ENCODE results near the gene CELA2A. TPM values are rescaled to one million over a fixed set of nuclear protein-coding genes. Genes with fewer than 3 reads are reported as not detected.
A peak's percentile ranks its signal among the peaks of the same experiment; 100 is the strongest.
"Not testable (repeated sequence)": the region's sequence is repeated elsewhere in the genome, so short reads cannot be mapped to it uniquely, and the experiment has no call there.

Gene CELA2A
- total and polyA plus RNA-seq, 9 of the 15 experiments (the other 6 are each of a cell fraction or from before 2014, with no cell fraction given), result 0.62 TPM; not detected in 8

DNA sequence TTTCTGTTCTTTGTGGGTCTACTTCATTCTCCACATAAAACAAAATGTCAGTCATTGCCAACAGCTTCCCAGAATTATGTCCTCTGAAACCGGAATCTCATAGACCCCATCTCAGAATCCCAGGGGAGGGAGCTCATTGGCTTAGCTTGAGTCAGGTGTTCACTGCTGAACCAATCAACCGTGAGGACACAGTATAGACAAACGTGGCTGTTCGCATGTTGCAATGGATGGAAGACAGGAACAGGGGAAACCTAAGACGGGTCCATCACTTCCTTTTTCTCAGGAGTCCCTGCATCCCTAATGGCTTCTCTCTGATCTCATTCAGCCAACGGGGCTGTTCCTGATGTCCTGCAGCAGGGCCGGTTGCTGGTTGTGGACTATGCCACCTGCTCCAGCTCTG lies 9.1 kb downstream of the CELA2A start (continued):
- no peak for TF ChIP-seq ZNF121 (CRISPR knock-in tag; conservative IDR thresholded peaks at IDR 0.05)

DNA sequence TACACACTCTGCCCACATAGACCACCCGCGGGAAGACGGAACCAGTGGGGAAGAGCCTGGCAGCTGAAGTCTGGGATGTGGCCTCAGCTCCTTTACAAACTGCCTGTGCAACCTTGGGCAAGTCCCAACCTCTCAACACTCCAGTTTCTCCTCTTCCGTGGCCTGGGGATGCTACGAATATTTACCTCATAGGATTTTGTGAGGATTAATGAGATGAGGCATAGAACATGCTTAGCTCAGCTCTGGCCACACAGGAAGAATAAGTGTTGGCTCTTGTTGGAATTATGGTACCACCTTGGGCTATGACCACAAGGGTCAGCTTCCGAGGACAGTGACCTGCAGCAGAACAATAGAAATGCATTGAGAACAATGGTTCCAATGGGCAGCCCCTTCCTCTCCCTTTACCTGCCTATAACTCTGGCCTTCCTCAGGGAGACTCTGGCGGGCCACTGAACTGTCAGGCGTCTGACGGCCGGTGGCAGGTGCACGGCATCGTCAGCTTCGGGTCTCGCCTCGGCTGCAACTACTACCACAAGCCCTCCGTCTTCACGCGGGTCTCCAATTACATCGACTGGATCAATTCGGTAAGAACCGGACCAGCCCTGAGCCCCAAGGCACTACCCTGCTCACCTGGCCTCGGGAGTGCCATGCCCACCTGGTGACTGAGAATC lies 10.6 kb downstream of the CELA2A start:
- CTCF ChIA-PET (ENCODE audit: low intra/inter-chr PET ratio); H4K20me1 ChIP-seq (replicated peaks; ENCODE audit: control insufficient read depth, insufficient read depth, low read length): not testable (repeated sequence)

DNA sequence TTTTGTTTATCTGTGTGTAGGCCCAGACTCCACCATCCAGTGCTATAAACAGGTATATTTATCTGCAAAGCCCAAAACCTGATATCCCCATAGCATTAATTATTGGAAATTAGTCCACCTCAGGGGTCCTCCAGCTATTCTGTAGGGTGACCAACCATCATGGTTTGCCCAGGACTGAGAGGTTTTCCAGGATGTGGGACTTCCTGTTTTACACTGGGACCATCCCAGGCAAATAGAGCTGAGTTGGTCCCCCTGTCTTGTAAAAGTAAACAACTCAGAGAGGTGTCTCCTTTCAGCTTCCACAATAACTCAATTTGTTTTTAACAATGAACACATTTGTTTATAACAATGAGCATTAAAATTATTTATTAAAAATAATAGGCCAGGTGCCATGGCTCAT lies 11.6 kb downstream of the CELA2A start:
- no peaks in the 10 kb centered on the region for H3K79me2 ChIP-seq (ENCODE audit: control insufficient read depth, insufficient read depth, low read length)
- no peak for FAIRE-seq
- TF ChIP-seq SPI1 (IDR thresholded peaks at IDR 0.05; ENCODE audit: borderline replicate concordance, low read depth, low read length) (peak; percentile 76; the same call in 1 of the 2 replicates), ZNF121 (CRISPR knock-in tag; conservative IDR thresholded peaks at IDR 0.05) (no peak)
- H3K9ac ChIP-seq (ENCODE audit: insufficient read depth in 1 of 2, low read depth in 2 of 2, low read length in 2 of 2), result no peak overlapping the region
- no peak for ATAC-seq
- H3K27ac ChIP-seq (ENCODE audit: extremely low read depth, low read depth, low read length), result no peak overlapping the region
- H2AFZ ChIP-seq (ENCODE audit: low read depth, low read length), result no peak overlapping the region
- H3K4me3 ChIP-seq, result no peak overlapping the region
- in situ Hi-C loops (cut with MboI) (no loop called here), intact Hi-C loops (cut with micrococcal nuclease) (no loop called here)
- H3K4me1 ChIP-seq (replicated peaks in 1 of 2; ENCODE audit: control insufficient read depth in 2 of 2, insufficient read depth in 2 of 2, low read length in 2 of 2), result peaks cover 4 to 11% of the 10 kb centered on the region in 2 experiments; a peak in 4 of 5 replicates
- H3K27me3 ChIP-seq (ENCODE audit: control insufficient read depth in 2 of 2, insufficient read depth in 2 of 2, low read length in 2 of 2), result 0 out of 5 replicates have a peak, but pooled peaks cover 0 to 7% of the 10 kb centered on the region in 2 experiments
- no peaks in the 10 kb centered on the region for H3K36me3 ChIP-seq (ENCODE audit: control insufficient read depth, insufficient read depth, low read length)
- POLR2A ChIA-PET, result interaction anchor here (0.7 to 1.1 kb wide), 2 partner anchors 17 to 679 kb away, joined by 3 to 4 read pairs; no protein-coding TSS in a partner anchor
- no TSS peak for BruUV-seq (replicated peaks)
- CTCF ChIA-PET (ENCODE audit: low intra/inter-chr PET ratio), result no interaction called here
- H3K9me1 ChIP-seq (ENCODE audit: control insufficient read depth, insufficient read depth, low read length), result no peaks in the 10 kb centered on the region
- H3K9me3 ChIP-seq (replicated peaks; ENCODE audit: control insufficient read depth, insufficient read depth, low read depth, low read length), result no peaks in the 10 kb centered on the region
- H4K20me1 ChIP-seq (replicated peaks; ENCODE audit: control insufficient read depth, insufficient read depth, low read length), result no peaks in the 10 kb centered on the region
- DNase-seq (ENCODE audit: extremely low read depth in 1 of 4, low spot score in 3 of 4), result no peak
- H3K4me2 ChIP-seq (ENCODE audit: insufficient read depth, low read length), result no peak overlapping the region

More for the DNA sequence above, 10.6 kb downstream of the CELA2A start:
- Histone ChIP-seq H3K9ac (ENCODE audit: insufficient read depth in 1 of 2, low read depth in 2 of 2, low read length in 2 of 2) (0 out of 4 replicates have a peak overlapping the region, but pooled peaks of 1 of the 2 experiments have one; percentile 2), H3K4me1 (replicated peaks in 1 of 2; ENCODE audit: control insufficient read depth in 2 of 2, insufficient read depth in 2 of 2, low read length in 2 of 2) (peaks cover 4 to 11% of the 10 kb centered on the region in 2 experiments; a peak in 4 of 5 replicates)
- FAIRE-seq; H3K27me3 ChIP-seq (ENCODE audit: control insufficient read depth in 2 of 2, insufficient read depth in 2 of 2, low read length in 2 of 2); POLR2A ChIA-PET; in situ Hi-C loops (cut with MboI); DNase-seq (ENCODE audit: extremely low read depth in 1 of 4, low spot score in 3 of 4); ATAC-seq; intact Hi-C loops (cut with micrococcal nuclease); H3K27ac ChIP-seq (ENCODE audit: extremely low read depth, low read depth, low read length); BruUV-seq (replicated peaks); H3K4me3 ChIP-seq; H3K9me1 ChIP-seq (ENCODE audit: control insufficient read depth, insufficient read depth, low read length); H2AFZ ChIP-seq (ENCODE audit: low read depth, low read length); H3K79me2 ChIP-seq (ENCODE audit: control insufficient read depth, insufficient read depth, low read length); H3K36me3 ChIP-seq (ENCODE audit: control insufficient read depth, insufficient read depth, low read length); H3K9me3 ChIP-seq (replicated peaks; ENCODE audit: control insufficient read depth, insufficient read depth, low read depth, low read length); H3K4me2 ChIP-seq (ENCODE audit: insufficient read depth, low read length): not testable (repeated sequence)
- 64% methylated on average over 22 of the region's 22 CpGs for WGBS (ENCODE audit: insufficient coverage, low coverage, missing lambda C conversion rate)

Measured in K562 (cell line).